GM21737 (cell line): Measurements from ENCODE around the gene GALC.

Experiments
- ATAC-seq: cut with Tn5 transposase; IDR thresholded peaks from one replicate; pipeline ENCODE4 v1.9.1; 2021; ENCODE audit warnings: mild to moderate bottlenecking, moderate library complexity; ENCODE audit not compliant: unreplicated experiment

GALC gene

GRCh38 chr14:87888136-87888999, 104.6 kb downstream of the GALC start:
- ATAC-seq = no peak

DNA sequence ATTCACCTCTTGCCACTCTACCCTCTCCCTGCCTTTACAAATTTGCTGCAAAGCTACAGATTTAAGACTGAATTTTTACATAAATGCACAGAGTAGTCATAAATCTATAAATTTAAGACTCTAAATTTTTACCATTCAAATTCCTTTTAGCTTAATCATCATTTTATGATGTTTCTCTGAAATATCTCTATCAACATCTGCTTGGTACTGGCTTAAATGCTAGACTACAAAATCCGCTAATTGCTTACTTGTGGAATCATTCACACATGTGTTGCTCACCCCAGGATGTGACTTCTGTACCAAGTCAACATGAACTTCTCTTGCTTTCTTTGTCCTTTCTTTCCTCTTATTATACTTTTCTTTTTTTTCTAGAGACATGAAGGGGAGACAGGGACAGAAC, 109.2 kb downstream of the GALC start:
- ATAC-seq = no peak
